Gastroesophageal sphincter (tissue), 4 donors: ENCODE results near the gene INTS2. TPM values are rescaled to one million over a fixed set of nuclear protein-coding genes. Genes with fewer than 3 reads are reported as not detected.

Experiments
- ATAC-seq: fragments of 150-250 bp; one replicate; pipeline ENCODE4 v1.9.1; 2016; ENCODE audit warnings: mild to moderate bottlenecking, moderate library complexity
- H3K27ac ChIP-seq, 4 donors: fragments of 200-600 bp; sonication (generic) in 3 of 4; 1 replicate in 3 of 4; 2 replicates in 1 of 4; pipeline ENCODE4 v1.5.1; 2016 to 2019
- H3K27me3 ChIP-seq: fragments of 200-600 bp; sonication (generic); one replicate; pipeline ENCODE4 v1.5.1; 2019
- H3K36me3 ChIP-seq, 2 donors: fragments of 200-600 bp; sonication (generic); one replicate each; pipeline ENCODE4 v1.5.1; 2019; ENCODE audit warnings: control low read depth in 1 of 2
- H3K4me1 ChIP-seq, 3 donors: fragments of 200-600 bp; sonication (generic); 1 replicate in 2 of 3; 2 replicates in 1 of 3; pipeline ENCODE4 v1.5.1; 2016 to 2019; ENCODE audit warnings: control low read depth in 2 of 3
- H3K4me3 ChIP-seq, 2 donors: fragments of 200-600 bp; sonication (generic); one replicate each; pipeline ENCODE4 v1.5.1; 2019; ENCODE audit warnings: mild to moderate bottlenecking in 1 of 2, moderate library complexity in 1 of 2
- H3K9me3 ChIP-seq, 3 donors: fragments of 200-600 bp; sonication (generic); one replicate each; pipeline ENCODE4 v1.5.1; 2017 to 2019; ENCODE audit warnings: control low read depth in 2 of 3
- EP300 ChIP-seq: sonication (generic); formaldehyde crosslinking; IDR thresholded peaks from one replicate; pipeline ENCODE4 v1.6.1; 2017; ENCODE audit warnings: antibody characterized with exemption, mild to moderate bottlenecking
- POLR2A ChIP-seq, 2 donors: fragments of 450-650 bp; IDR thresholded peaks; one replicate each; pipeline ENCODE4 v1.6.1; 2017; ENCODE audit warnings: antibody characterized with exemption in 2 of 2, mild to moderate bottlenecking in 2 of 2, moderate library complexity in 1 of 2
- POLR2AphosphoS5 ChIP-seq: sonication (generic); formaldehyde crosslinking; IDR thresholded peaks from one replicate; pipeline ENCODE4 v1.6.1; 2017; ENCODE audit warnings: antibody characterized with exemption
- WGBS, 2 donors: methylation state at CpG; one replicate each; pipeline ENCODE4 v1.1.5; 2018; ENCODE audit warnings: low coverage in 1 of 2; 5-methylcytosine and 5-hydroxymethylcytosine counted together
- total RNA-seq, 4 donors: library from RNA; depleted of rRNA; stranded (reverse); fragments of >200 nt; gene quantifications; one replicate each; pipeline ENCODE4 v1.1.0, GENCODE V29; 2016
- TF ChIP-seq, protein P1 (sequence below), 4 experiments: fragments of 200-600 bp in 2 of 4; fragments of 450-650 bp in 2 of 4; sonication (generic) in 1 of 4; IDR thresholded peaks; one replicate each; pipeline ENCODE4 v1.5.1; 2017 to 2019; ENCODE audit warnings: antibody characterized with exemption in 4 of 4, mild to moderate bottlenecking in 2 of 4, moderate library complexity in 2 of 4

The INTS2 gene
- total RNA-seq, 4 donors from 2014 or later: 11.3 to 16.9 (median 14.8) TPM

DNA sequence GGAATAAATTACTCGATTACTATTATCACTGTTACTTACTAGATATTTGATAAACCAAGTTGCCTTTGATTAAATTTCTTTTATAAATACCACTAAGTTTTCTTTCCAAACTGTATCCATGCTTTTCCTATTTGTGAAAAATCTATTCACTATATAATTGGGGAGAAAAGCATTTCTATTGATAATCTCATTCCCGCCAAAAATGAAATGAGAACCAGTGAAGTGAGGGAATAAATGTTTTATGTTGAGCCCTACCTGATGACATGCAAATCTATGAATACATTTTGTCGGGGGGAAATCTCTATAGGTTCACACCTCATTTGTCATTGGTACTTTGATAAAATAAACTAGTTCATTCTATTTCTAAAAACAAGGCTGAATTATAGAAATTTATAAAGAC, 80.1 kb downstream of the INTS2 start:
- TF ChIP-seq POLR2A (IDR thresholded peaks at IDR 0.05): no peak
- TF ChIP-seq EP300: no peak
- TF ChIP-seq POLR2AphosphoS5: no peak
- TF ChIP-seq, protein P1, sequence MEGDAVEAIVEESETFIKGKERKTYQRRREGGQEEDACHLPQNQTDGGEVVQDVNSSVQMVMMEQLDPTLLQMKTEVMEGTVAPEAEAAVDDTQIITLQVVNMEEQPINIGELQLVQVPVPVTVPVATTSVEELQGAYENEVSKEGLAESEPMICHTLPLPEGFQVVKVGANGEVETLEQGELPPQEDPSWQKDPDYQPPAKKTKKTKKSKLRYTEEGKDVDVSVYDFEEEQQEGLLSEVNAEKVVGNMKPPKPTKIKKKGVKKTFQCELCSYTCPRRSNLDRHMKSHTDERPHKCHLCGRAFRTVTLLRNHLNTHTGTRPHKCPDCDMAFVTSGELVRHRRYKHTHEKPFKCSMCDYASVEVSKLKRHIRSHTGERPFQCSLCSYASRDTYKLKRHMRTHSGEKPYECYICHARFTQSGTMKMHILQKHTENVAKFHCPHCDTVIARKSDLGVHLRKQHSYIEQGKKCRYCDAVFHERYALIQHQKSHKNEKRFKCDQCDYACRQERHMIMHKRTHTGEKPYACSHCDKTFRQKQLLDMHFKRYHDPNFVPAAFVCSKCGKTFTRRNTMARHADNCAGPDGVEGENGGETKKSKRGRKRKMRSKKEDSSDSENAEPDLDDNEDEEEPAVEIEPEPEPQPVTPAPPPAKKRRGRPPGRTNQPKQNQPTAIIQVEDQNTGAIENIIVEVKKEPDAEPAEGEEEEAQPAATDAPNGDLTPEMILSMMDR (IDR thresholded peaks at IDR 0.05): no peak
- WGBS, 2 donors: 90 to 96% methylated on average over 3 of the region's 3 CpGs
- Histone ChIP-seq H3K36me3 (no peaks in the 10 kb centered on the region), H3K27ac (no peak overlapping the region), H3K4me1 (no peaks in the 10 kb centered on the region), H3K4me3 (no peak overlapping the region), H3K9me3 (no peaks in the 10 kb centered on the region), H3K27me3 (no peaks in the 10 kb centered on the region)
- no peak for ATAC-seq

DNA sequence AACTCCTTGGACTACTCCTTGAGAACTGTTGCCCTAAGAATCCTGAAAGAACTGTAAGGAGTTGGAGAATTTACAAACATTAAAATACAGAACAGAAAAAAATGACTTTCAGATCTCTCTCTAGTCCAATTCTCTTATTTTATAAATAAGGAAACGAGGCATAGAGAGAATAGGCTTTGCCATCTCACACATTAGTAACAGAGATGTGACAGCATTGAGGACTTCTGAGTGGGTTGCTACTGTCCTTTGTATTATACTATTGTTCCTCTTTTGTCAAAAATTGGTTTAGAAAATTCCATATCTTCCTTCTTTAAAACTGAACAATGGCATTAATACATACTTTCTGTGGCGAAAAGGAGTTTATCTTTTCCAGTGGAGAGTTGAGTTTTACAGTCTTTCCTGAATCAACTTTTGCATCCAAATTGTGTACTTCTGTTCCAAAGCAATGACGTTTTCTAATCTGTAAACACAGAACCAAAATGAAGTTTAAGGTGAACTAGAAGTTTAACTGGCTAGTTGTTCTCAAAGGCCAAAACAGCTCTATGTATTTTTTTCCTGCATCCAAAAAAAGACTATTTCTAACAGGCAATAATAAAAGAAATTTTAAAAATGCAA, 80.9 kb downstream of the INTS2 start:
- WGBS, 2 donors: 87 to 95% methylated on average over 3 of the region's 3 CpGs
- TF ChIP-seq, protein P1 (IDR thresholded peaks at IDR 0.05): no peak
- TF ChIP-seq POLR2A (IDR thresholded peaks at IDR 0.05) (no peak), POLR2AphosphoS5 (no peak), EP300 (no peak)
- H3K27me3 ChIP-seq: no peaks in the 10 kb centered on the region
- no peak overlapping the region for H3K27ac ChIP-seq
- H3K4me1 ChIP-seq: no peaks in the 10 kb centered on the region
- no peak for ATAC-seq
- H3K9me3 ChIP-seq: no peaks in the 10 kb centered on the region
- no peaks in the 10 kb centered on the region for H3K36me3 ChIP-seq
- H3K4me3 ChIP-seq: no peak overlapping the region

DNA sequence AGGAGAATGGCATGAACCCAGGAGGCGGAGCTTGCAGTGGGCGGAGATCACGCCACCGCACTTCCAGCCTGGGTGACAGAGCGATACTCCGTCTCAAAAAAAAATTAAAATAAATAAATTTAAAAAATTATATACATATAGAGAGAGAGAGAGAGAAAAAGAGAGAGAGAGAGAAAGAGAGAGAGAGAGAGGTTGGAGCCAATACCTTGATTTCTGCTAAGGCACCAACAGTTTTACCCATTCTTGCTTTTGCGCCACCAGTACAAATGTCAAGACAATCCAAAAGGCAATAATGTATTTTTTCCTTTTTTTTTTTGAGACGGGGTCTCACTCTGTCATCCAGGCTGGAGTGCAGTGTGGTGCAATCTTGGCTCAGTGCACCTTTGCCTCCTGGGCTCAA, 81.7 kb downstream of the INTS2 start:
- ATAC-seq: no peak
- Histone ChIP-seq H3K27ac (no peak overlapping the region), H3K9me3 (no peaks in the 10 kb centered on the region), H3K27me3 (no peaks in the 10 kb centered on the region), H3K36me3 (no peaks in the 10 kb centered on the region), H3K4me3 (no peak overlapping the region), H3K4me1 (no peaks in the 10 kb centered on the region)
- TF ChIP-seq, protein P1 (IDR thresholded peaks at IDR 0.05): no peak
- TF ChIP-seq POLR2AphosphoS5 (no peak), POLR2A (IDR thresholded peaks at IDR 0.05) (no peak), EP300 (no peak)
- 93 to 94% methylated on average over 3 to 7 of the region's 8 CpGs for WGBS, 2 donors

DNA sequence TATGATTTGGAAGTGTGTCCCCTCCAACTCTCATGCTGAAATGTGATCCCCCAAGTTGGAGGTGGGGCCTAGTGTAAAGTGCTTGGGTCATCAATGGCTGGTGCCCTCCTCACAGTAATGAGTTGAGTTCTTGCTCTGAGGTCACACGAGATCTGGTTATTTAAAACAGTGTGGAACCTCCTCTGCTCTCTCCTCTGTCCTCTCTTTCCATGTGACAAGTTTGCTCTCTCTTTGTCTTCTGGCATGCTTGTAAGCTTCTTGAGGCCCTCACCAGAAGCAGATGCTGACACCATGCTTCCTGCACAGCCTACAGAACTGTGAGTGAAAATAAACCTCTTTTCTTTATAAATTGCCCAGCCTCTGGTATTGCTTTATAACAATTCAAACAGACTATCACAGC, 84.3 kb downstream of the INTS2 start:
- no peak for ATAC-seq
- TF ChIP-seq POLR2A (IDR thresholded peaks at IDR 0.05) (no peak), POLR2AphosphoS5 (no peak), EP300 (no peak)
- TF ChIP-seq, protein P1 (IDR thresholded peaks at IDR 0.05): no peak
- no peaks in the 10 kb centered on the region for H3K4me1 ChIP-seq
- no peaks in the 10 kb centered on the region for H3K27me3 ChIP-seq
- H3K4me3 ChIP-seq: no peak overlapping the region
- H3K36me3 ChIP-seq: no peaks in the 10 kb centered on the region
- H3K27ac ChIP-seq: no peak overlapping the region
- 57% methylated on average over 1 of the region's 1 CpG; no CpG with 5 or more reads in 1 of the 2 donors for WGBS, 2 donors
- H3K9me3 ChIP-seq: no peaks in the 10 kb centered on the region

DNA sequence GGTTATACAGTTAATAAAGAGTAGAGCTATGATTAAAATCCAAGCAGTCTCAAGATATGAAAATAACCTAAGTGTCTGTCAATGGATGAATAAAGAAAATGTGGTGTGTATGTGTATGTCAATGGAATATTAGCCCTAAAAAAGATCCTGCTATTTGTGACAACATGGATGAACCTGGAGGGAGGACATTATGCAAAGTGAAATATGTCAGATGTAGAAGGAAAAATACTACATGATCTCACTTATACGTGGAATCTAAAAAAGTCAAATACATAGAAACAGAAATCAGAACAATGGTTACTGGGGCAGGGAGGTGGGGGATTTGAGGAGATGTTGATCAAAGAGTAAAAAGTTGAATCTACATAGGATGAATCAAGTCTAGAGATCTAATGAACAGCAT, 84.9 kb downstream of the INTS2 start:
- H3K9me3 ChIP-seq: no peaks in the 10 kb centered on the region
- ATAC-seq: no peak
- no peaks in the 10 kb centered on the region for H3K36me3 ChIP-seq
- no peaks in the 10 kb centered on the region for H3K27me3 ChIP-seq
- TF ChIP-seq POLR2A (IDR thresholded peaks at IDR 0.05) (no peak), POLR2AphosphoS5 (no peak), EP300 (no peak)
- TF ChIP-seq, protein P1 (IDR thresholded peaks at IDR 0.05): no peak
- H3K4me3 ChIP-seq: no peak overlapping the region
- WGBS, 2 donors: 93 to 100% methylated on average over 1 of the region's 1 CpG
- H3K4me1 ChIP-seq: no peaks in the 10 kb centered on the region
- no peak overlapping the region for H3K27ac ChIP-seq
